Mesothelial cell of epicardium (in vitro differentiated cells): ENCODE data around the gene NGDN. TPM values are rescaled to one million over a fixed set of nuclear protein-coding genes. Genes with fewer than 3 reads are reported as not detected.

Source experiments
- DNase-seq, 2 experiments: peaks; one replicate each; pipeline ENCODE4 v3.0.0; 2021; ENCODE audit warnings: low spot score in 2 of 2; ENCODE audit not compliant: unreplicated experiment in 2 of 2
- H3K27ac Mint-ChIP-seq: 2 replicates; pipeline ENCODE4 v1.8.0; 2021; ENCODE audit warnings: mixed read lengths
- H3K27me3 Mint-ChIP-seq: 2 replicates; pipeline ENCODE4 v1.8.0; 2021; ENCODE audit warnings: low read depth, mixed read lengths
- H3K36me3 Mint-ChIP-seq: 2 replicates; pipeline ENCODE4 v1.8.0; 2021; ENCODE audit warnings: mixed read lengths
- H3K4me1 Mint-ChIP-seq: 2 replicates; pipeline ENCODE4 v1.8.0; 2021; ENCODE audit warnings: mixed read lengths
- H3K4me3 Mint-ChIP-seq: 2 replicates; pipeline ENCODE4 v1.8.0; 2021; ENCODE audit warnings: mild to moderate bottlenecking, moderate library complexity, mixed read lengths
- H3K9me3 Mint-ChIP-seq: 2 replicates; pipeline ENCODE4 v1.8.0; 2021; ENCODE audit warnings: mixed read lengths
- total RNA-seq: library from RNA; stranded (reverse); gene quantifications from 3 replicates; pipeline ENCODE4 v1.2.1, GENCODE V29; 2021
- TF ChIP-seq, protein P1 (sequence below): fragments of 200-600 bp; sonication (generic); IDR thresholded peaks from one replicate; pipeline ENCODE4 v1.5.0; 2021; ENCODE audit warnings: antibody characterized with exemption; ENCODE audit not compliant: unreplicated experiment

Gene NGDN
- total RNA-seq, 1 donor from 2014 or later: 49.9 TPM

DNA sequence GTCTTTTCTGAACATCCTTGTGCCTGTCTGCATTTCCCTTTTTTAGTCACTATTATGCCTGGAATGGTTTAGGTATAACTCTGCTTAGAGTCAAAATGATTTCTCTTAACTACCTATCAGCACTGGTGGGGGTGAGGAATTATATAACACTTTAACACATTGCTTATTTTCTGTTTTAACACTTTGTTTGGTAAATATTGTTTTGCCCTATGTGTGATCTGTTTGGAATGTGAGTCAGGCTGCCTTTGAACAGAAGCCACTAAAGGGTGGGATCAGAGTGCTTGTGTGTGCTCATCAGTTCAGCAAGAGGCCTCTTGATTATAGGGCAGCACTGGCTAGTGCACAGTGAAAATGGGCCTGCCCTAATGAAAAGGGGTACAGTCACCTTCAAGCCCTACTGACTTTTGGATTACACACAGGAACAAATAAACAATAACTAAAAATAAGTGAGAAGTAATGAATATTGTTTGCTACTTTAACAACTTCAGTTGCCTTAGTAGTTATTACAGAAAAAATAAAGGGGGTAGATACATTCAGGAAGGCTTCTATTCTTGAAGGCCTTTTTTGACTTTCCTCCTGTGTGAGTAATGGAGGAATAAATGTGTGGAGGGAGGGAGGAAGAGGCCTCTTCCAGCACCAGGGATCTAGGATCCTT lies 23.2 kb downstream of the NGDN start:
- H3K36me3 Mint-ChIP-seq: peaks cover 4% of the 10 kb centered on the region
- H3K4me1 Mint-ChIP-seq: peaks cover 6% of the 10 kb centered on the region
- no peaks in the 10 kb centered on the region for H3K27me3 Mint-ChIP-seq
- TF ChIP-seq, protein P1, sequence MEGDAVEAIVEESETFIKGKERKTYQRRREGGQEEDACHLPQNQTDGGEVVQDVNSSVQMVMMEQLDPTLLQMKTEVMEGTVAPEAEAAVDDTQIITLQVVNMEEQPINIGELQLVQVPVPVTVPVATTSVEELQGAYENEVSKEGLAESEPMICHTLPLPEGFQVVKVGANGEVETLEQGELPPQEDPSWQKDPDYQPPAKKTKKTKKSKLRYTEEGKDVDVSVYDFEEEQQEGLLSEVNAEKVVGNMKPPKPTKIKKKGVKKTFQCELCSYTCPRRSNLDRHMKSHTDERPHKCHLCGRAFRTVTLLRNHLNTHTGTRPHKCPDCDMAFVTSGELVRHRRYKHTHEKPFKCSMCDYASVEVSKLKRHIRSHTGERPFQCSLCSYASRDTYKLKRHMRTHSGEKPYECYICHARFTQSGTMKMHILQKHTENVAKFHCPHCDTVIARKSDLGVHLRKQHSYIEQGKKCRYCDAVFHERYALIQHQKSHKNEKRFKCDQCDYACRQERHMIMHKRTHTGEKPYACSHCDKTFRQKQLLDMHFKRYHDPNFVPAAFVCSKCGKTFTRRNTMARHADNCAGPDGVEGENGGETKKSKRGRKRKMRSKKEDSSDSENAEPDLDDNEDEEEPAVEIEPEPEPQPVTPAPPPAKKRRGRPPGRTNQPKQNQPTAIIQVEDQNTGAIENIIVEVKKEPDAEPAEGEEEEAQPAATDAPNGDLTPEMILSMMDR: no peak
- no peak overlapping the region for H3K4me3 Mint-ChIP-seq
- H3K9me3 Mint-ChIP-seq: no peaks in the 10 kb centered on the region
- no peak for DNase-seq
- peak overlapping the region; percentile 24 for H3K27ac Mint-ChIP-seq

DNA sequence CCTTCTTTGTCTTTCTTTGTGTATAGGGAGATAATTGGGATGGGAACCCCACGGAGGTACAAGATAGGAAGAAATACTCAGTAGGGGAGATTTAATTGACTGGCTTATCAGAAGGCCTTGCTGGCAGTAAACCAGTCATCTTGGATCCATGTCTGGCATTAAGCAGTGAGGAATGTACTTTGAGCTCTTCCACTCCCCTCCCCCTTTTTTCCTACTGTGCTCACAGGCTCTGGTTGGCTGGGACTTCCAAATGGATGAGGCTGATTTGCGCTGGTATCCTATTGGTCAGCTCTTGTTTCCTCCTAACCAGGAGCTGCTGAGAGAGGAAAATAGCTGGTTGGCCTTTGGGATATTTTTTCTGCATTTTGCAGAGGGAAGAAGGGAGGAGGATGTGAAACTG lies 24.7 kb downstream of the NGDN start:
- H3K36me3 Mint-ChIP-seq: peaks cover 4% of the 10 kb centered on the region

DNA sequence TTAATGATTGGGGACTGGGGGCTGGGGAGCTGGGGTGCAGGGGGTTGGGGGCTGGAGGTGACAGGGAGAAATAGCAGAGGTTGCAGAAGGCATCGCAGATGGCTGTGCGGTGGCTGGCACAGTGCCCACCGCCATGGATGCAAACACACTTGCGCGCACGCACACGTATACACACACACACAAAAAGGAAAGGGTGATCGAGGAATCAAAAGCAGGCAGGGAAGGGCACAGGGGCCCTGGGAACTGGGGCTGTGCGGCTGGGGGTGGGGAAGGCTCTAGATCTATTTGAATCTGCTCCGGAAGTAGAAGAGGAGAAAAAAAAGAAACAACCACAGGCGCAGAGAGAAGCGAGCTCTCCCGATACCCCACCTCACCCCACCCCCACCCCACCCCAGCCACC lies 42.7 kb downstream of the NGDN start:
- H3K4me3 Mint-ChIP-seq: no peak overlapping the region
- H3K9me3 Mint-ChIP-seq: no peaks in the 10 kb centered on the region
- H3K27me3 Mint-ChIP-seq: no peaks in the 10 kb centered on the region
- H3K36me3 Mint-ChIP-seq: peaks cover 12% of the 10 kb centered on the region
- H3K27ac Mint-ChIP-seq: no peak overlapping the region
- TF ChIP-seq, protein P1: no peak
- no peak for DNase-seq
- no peaks in the 10 kb centered on the region for H3K4me1 Mint-ChIP-seq

More for the DNA sequence above, 24.7 kb downstream of the NGDN start:
- Mint-ChIP-seq H3K9me3 (no peaks in the 10 kb centered on the region), H3K27ac (no peak overlapping the region), H3K4me3 (no peak overlapping the region), H3K27me3 (no peaks in the 10 kb centered on the region), H3K4me1 (peaks cover 6% of the 10 kb centered on the region)
- TF ChIP-seq, protein P1: no peak
- DNase-seq: no peak

DNA sequence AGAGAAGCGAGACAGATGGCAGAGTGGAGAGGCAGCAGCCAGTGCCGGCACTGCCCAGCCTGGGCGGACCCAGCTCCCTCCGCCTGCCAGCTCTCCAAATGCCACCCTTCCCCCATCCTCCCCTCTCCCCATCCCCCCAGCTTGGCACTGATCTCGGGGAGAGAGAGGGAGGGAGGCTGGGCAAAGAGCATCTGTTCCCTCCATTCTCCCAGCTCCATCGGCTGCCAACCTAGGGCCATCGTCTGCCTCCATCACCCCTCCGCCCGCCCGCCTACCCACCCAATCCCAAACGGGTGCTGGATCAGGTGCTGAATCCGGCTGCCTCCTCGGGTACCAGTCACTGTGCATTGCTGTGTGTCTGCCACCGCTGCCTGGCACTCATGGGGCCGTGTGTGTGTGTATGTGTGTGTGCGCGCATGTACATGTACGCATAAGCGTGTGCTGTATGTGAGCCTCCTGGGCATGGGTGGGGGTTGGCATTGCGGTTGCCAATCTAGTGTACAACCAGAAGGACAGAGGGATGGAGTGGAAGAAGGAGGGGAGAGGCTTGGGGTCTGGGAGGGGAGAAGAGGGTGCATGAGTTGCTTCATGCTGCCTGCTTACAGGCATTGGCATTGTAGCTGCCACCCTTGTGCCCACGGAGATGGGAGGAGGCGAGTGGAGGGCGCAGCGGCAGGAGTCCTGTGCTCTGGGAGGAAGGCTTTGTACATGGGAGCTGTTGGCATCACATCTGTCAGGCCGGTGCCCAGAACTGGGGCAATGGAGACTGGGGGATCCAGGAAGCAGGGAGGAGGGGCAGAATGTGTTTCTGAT lies 43.7 kb downstream of the NGDN start:
- Mint-ChIP-seq H3K27me3 (no peaks in the 10 kb centered on the region), H3K27ac (no peak overlapping the region), H3K4me3 (no peak overlapping the region), H3K4me1 (no peaks in the 10 kb centered on the region), H3K9me3 (no peaks in the 10 kb centered on the region), H3K36me3 (peaks cover 12% of the 10 kb centered on the region)
- no peak for DNase-seq
- TF ChIP-seq, protein P1: no peak

DNA sequence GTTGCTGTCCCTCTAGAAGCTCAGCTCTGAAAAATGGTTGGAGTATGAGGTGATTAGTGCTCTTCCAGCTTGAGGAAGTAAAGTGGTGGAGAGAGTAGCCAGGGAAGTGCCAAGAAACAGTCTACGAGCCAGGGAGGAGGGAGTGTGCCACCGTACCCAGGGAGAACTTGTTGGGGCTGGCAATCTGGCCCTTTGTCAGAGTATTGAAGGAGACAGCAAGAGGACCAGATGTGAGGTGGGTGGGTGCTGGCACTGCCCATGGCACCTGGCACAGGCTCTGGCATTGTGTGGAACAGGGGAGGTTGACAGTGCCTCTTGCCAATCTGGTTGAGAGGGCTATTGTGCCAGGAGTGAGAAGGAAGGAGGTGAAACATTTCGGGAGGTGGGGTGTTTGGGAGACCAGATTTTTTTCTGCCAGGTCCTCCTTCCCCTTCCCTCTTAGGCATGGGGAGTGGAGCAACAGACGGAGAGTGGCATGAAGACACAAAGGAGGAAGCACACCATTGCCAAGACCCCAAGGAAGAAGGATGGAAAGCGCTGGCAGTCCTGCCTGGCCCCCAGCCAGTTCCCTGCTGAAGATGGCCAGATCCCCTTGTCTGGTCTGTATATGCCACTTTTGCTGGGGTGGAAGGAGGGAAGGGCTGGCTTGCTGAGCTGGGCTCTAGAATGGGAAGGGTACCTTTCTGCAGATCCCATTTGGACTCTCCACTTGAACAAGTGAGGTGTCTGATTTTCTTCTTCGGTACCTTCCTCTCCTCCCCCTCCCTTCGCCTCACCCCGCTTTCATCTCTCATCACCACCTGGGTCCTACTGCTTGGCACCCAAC lies 44.5 kb downstream of the NGDN start:
- Mint-ChIP-seq H3K27me3 (no peaks in the 10 kb centered on the region), H3K36me3 (peaks cover 12% of the 10 kb centered on the region), H3K9me3 (no peaks in the 10 kb centered on the region), H3K4me3 (no peak overlapping the region), H3K4me1 (no peaks in the 10 kb centered on the region), H3K27ac (no peak overlapping the region)
- no peak for DNase-seq
- TF ChIP-seq, protein P1: no peak
